HL-60/S4 (cell line): Measurements from ENCODE around the gene OR1N1.
"Not testable (repeated sequence)": the region's sequence is repeated elsewhere in the genome, so short reads cannot be mapped to it uniquely, and the experiment has no call there.

Source experiments
- in situ Hi-C: fragments of 300-500 bp; cut with MboI; formaldehyde crosslinking; loops from 2 replicates; pipeline ENCODE4 v1.14.3; 2022; ENCODE audit warnings: low sequenced_read_pairs

OR1N1 gene, protein sequence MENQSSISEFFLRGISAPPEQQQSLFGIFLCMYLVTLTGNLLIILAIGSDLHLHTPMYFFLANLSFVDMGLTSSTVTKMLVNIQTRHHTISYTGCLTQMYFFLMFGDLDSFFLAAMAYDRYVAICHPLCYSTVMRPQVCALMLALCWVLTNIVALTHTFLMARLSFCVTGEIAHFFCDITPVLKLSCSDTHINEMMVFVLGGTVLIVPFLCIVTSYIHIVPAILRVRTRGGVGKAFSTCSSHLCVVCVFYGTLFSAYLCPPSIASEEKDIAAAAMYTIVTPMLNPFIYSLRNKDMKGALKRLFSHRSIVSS

DNA sequence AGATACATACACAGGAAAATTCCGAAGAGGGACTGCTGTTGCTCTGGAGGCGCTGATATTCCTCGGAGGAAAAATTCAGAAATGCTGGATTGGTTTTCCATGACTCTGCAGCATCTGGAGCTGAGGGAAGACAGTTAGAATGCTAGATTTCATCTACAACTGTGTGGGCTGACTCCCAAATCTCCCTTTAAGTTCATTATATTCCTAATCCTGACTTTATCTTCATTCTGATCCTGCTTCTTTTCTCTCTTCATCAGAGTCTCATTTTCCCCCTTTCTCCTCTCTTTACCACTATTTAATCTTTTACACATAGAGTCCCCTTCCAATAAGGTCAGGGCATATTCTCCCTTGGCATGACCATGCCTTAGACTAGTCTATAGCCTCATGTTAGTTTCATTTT lies at the start of gene OR1N1:
Gene OR1N1, minus strand, starts transcription at position 101 of the 400 bp plus-strand sequence. Its CDS starts 0 bp downstream, at position 101.
- in situ Hi-C loops: no loop called here

DNA sequence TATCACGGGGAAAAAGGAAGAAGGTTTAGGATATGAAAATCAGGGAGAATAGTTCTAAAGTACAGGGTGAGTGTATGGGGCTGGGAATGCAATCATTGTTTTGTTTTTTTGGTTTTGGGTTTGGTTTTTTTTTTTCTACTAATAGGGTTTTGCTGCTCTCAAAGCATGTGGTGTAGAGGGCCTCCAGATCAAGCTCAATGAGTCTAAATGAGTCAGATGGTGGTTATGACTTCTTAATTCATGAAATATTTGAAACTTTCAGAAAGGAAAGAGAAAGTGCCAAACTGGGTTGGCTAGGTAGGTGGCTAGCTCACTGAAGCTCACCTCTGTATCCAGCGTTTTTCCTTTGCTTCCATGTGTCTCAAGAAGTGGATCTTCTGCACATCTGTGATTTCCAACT lies 45.4 kb upstream of the OR1N1 start:
- in situ Hi-C loops: no loop called here

DNA sequence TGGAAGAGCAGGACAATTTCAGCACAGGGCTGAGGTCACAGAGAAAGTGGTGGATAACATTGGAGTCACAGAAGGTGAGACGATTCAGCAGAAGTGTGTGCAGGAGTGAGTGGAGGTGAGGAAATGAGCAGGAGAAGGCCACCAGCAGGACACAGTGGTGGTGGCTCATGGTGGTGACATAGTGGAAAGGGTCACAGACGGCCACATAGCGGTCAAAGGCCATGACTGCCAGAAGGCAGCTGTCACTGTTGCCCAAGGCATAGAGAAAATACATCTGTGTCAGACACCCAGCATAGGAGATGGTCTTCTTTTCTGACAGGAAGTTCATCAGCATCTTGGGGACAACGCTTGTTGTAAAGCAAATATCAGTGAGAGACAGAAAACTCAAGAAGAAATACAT lies 40.8 kb upstream of the OR1N1 start:
- in situ Hi-C loops: no loop called here

DNA sequence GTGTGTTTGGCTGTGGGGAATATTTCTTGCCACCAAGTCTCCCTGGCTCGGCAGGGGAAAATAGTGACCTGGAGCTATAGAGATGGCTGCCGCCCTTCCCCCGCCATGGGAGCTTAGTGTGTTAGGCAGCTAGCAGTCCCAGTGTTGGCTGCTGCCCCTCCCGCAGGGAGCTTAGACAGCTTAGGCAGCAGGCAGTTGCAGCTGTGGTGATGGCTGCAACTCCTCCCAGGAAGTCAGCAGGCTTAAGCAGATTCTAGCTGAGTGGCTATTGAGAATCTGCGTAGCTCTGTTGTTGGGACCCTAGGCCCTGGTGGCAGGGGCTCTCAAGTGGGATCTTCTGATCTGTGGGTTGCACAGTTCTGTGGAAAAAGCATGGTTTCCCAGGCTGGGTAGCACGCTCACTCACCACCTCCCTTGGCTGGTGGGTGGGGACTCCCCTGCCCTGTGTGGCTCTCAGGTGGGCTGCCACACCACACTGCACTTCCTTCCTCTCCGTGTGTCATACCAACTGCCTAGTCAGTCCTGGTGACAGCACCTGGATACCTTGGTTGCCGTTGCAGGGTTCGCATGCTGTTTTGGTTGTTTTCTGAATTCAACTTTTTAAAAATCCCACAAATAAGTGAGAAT lies 35.2 kb upstream of the OR1N1 start:
- in situ Hi-C loops: no loop called here

DNA sequence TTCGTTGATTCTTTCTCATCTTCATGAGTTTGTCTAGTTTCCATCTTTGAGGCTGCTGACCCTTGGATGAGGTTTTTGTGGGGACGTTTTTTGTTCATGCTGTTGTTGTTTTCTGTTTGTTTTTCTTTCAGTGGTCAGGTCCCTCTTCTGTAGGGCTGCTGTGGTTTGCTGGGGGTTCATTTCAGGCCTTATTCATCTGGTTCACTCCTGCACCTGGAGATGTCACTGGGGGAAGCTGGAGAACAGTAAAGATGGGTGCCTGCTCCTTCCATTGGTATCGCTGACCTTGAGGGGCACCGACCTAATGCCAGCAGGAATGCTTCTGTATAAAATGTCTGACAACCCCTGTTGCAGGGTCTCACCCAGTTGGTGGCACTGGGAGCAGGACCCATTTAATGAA lies 34.4 kb upstream of the OR1N1 start:
- in situ Hi-C loops: no loop called here

DNA sequence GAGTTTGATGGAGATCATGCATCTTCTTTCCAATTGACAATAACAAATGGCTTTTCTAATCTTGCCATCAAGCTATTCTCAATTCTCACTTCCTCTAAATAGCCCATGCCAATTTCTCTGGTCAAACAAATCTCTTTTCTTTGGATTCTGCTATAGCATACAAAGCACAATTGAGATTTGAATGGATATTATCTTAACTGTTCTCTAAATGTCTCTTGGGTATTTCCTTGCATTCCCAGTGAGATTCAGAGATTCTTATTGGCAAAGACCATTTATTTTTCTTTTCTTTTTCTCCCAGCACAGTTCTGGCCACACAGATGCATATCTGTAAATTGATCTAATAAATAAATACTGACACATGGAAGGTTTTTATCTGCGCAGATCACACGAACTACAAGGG lies 25.7 kb upstream of the OR1N1 start, which contains the start of gene OR1N2:
Gene OR1N2, plus strand, starts transcription at position 301 of the 400 bp plus-strand sequence. CDS start 100 bp downstream, outside the sequence.
- in situ Hi-C loops: no loop called here

DNA sequence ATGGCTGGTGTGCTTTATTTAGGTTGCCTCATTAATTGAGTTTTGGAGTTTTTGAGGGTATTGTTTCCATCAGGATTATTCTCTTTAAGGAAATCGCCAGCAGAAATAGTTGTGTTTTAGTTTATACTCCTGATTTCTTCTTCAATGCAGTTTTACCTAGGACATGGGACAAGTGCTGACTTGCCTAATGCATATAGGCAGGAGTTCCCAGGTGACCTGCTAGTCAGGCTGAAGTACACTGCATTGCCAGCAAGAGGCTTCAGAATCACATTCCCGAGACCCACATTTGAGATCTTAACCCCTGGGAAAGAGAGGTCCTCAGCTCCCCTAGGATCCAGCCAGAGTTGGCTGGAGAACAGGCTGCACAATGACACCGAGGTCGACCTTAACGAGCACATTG lies 24.3 kb upstream of the OR1N1 start:
- in situ Hi-C loops: no loop called here

DNA sequence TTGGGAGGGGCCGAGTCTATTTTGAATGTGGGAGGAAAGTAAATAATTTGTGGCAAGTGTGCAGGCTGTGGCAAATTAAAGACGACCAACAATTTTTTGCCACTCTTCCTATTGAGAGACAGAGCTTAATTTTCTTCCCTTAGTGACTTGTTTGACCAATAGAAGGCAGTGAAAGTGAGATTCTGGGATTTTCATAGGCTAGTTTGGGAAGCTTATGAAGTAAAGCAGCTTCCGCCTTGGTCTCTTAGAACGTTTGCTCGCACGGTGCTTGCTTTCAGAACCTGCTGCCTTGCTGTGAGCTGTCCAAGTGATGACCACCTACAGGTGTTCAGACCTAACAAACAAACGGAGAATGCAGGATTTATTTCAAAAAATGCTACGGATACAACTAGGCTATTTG lies 19.1 kb upstream of the OR1N1 start:
- in situ Hi-C loops: no loop called here

DNA sequence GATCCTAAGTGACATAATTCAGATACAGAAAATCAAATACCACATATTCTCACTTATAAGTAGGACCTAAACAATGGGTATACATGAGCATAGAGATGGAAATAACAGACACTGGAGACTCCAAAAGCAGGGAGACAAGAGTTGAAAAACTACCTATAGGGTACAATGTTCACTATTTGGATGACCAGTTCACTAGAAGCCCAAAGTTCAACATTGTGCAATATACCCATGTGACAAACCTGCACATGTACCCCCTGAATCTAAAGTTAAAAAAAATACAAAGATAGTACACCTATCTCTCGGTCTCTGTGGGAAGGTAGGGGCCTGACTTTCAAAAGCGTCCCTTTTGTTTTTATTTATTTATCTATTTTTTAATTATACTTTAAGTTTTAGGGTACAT lies 11.7 kb upstream of the OR1N1 start:
- in situ Hi-C loops: no loop called here

DNA sequence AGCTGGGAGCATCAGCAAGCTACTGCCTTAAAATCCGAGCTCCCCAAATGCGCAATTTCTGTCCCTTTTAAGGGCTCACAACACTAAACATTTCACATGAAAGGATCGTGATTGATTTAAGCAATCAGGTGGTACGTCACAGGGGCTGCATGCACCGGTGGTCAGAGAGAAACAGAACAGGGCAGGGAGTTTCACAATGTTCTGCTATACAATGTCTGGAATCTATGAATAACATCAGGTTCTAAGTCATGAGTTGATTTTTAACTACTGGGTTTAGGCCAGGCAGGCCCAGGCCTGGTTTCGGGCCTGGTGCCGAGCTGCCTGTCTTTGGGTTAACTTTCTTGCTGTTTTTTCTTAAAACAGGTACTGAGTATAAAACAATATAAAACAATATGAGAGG lies 10.0 kb upstream of the OR1N1 start:
- in situ Hi-C loops: not testable (repeated sequence)

DNA sequence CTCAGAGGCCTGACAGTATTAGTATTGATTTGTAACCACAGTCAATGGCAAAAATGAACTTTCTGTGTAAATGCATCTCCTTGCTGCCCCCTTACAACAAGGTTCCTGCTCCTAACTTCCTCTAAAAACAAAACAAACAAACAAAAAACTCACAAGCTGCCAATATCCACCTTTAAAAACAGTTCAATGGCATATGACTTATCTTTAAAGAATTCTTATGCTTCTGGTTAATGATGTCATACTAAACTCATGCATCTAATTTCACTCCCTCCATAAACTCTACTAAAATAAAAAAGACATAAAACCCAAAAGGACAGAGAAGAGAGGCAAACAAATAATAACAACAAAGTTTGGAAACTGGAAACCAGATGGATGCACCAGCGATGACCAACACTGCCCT lies 9.0 kb upstream of the OR1N1 start:
- in situ Hi-C loops: no loop called here

DNA sequence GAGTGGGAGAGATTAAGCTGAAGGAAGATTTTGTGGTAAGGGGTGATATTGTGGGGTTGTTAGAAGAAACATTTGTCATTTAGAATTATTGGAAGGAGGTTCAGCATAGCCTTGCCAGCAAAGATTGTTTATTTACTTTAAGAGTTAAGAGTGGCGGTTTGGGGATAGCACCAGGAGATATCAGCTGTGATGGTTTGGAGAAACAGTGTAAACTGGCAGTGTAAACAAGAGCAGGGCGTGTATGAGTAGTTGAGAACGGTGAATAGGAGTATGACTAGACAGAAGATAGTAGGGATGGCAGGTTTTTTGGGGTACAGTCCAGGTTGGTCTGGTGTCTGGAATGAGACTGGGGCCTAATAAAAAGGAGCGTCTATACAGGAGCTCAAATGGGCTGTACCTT lies 4.1 kb upstream of the OR1N1 start:
- in situ Hi-C loops: not testable (repeated sequence)

DNA sequence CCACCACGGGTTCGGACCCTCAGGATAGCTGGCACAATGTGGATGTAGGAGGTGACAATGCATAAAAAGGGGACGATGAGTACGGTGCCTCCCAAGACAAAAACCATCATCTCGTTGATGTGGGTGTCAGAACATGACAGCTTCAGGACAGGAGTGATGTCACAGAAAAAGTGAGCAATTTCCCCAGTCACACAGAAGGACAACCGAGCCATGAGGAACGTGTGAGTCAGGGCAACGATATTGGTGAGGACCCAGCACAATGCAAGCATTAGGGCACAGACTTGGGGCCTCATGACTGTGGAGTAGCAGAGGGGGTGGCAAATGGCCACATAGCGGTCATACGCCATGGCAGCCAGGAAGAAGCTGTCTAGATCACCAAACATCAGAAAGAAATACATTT lies 491 bp downstream of the OR1N1 start:
- in situ Hi-C loops: no loop called here

DNA sequence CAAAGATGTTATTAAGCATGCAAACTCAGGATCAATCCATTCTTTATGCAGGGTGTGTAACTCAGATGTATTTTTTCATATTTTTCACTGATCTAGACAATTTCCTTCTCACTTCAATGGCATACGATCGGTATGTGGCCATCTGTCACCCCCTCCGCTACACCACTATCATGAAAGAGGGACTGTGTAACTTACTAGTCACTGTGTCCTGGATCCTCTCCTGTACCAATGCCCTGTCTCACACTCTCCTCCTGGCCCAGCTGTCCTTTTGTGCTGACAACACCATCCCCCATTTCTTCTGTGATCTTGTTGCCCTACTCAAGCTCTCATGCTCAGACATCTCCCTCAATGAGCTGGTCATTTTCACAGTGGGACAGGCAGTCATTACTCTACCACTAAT lies 7.7 kb downstream of the OR1N1 start:
- in situ Hi-C loops: no loop called here

DNA sequence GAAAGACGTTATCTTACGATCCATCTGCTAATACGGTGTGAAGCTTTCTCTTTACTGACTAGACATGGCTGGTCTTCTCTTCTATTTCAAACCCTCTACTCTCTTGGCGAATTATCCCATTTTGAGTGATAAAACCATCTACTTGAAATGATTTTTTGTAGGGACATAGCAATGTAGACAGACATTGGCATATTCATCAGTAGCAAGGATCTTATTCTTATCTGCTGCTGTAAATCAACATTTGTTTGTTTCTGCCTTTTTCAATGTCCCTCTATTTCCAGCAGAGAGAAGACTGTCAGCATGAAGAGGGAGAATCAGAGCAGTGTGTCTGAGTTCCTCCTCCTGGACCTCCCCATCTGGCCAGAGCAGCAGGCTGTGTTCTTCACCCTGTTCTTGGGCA lies 8.3 kb downstream of the OR1N1 start, which contains the start of gene OR1J4:
Gene OR1J4, plus strand, starts transcription at position 301 of the 400 bp plus-strand sequence. Its CDS starts 0 bp downstream, at position 301.
- in situ Hi-C loops: no loop called here

DNA sequence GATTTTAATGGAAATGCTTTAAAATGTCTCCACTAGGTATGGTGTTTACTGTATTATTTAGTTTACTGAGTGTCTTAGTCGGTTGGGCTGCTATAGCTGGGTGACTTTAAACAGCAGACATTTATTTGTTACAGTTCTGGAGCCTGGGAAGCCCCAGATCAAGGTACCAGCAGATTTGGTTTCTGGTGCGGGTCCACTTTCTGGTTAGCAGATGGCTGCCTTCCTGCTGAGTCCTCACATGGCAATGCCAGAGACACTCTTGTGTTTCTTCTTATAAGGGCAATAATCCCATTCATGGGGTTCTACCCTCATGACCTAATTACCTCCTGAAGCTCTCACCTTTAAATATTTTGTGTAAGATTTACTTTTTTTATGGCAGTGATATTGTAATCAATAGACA lies 8.9 kb downstream of the OR1N1 start:
- in situ Hi-C loops: no loop called here

DNA sequence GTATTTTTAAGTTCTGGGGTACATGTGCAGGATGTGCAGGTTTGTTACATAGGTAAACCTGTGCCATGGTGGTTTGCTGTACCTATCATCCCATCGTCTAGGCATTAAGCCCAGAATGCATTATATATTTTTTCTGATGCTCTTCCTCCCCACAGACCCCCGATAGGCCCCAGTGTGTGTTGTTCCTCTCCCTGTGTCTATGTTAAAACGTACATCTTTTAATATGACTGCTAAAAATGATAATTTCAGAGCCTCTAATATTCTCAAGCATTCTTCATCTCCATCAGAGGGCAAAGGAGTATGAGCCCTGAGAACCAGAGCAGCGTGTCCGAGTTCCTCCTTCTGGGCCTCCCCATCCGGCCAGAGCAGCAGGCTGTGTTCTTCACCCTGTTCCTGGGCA lies 16.6 kb downstream of the OR1N1 start, which contains the start of gene OR1J2:
Gene OR1J2, plus strand, starts transcription at position 301 of the 400 bp plus-strand sequence. Its CDS starts 0 bp downstream, at position 301.
- in situ Hi-C loops: no loop called here

DNA sequence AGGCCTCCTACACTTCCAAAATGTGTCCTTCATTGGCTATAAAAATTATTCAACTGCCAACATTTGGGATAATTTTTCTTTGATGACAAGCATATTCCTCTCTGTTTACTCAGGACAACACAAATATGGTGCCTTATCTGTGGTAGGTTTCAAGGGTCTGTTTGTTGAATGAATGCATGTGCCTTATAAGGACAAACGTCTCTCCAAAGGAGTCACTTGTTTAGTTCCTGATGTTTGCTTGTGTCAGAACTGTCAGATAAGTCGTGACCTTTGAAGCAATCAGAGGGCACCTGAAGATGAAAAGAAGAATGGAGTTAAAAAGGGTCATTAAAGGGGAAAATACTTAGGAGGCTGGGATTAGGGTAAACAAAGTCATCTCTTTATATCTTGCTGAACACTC lies 20.1 kb downstream of the OR1N1 start:
- in situ Hi-C loops: no loop called here

DNA sequence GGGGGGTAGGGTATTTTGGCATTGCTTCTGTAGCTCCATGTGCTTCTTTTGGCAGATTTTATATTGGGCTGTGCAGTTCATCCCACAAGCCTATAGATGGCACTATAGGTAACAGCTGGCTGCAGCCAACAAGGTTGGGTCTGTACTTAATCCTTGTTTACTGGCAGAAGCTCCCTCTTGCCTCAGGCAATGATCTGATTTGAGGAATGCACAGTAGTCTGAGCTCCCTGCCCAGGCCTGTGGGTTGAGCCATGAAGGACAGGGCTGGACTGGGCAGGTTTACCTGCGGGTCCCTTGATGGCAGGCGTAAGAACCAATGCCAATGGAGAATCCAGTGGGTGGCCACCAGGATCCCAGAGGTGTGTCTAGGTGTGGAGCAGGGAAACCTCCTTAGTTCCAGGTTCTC lies 28.2 kb downstream of the OR1N1 start:
- in situ Hi-C loops: no loop called here

DNA sequence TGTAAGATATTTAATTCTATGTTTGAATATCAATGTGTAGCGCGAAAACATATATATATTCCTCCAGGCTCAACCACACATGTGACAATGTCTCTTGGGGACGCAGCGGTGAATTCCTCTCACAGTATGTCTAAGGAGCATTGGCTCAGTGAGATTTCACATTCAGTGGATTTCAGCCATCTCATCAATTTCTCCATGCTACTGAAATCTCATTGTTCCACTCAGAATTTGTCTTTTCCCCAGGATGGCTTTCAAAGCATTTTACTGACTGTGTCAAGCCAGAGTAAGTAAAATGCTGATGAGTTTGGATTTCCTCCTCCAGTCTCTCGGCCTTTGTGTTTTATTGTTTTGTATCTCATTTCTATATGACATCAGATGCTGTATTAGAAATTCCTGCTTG lies 48.0 kb downstream of the OR1N1 start:
- in situ Hi-C loops: no loop called here

DNA sequence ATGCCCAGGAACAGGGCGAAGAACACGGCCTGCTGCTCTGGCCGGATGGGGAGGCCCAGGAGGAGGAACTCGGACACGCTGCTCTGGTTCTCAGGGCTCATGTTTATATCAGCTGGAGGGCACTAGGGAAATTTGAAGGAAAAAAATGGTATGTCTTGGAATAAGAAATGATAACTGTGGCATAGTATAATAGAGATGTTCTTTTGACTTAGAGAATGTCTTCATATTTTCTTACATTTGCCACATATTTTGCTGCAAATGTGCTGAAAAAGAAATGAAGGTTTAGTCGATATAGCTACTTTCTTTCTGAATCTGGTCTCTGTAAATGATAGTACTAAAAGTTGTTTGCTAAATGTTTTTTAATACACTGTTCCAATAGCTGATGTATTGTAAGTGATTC lies 49.3 kb downstream of the OR1N1 start, which contains the start of gene OR1J1:
Gene OR1J1, minus strand, starts transcription at position 101 of the 400 bp plus-strand sequence. Its CDS starts 0 bp downstream, at position 101.
- in situ Hi-C loops: no loop called here

DNA sequence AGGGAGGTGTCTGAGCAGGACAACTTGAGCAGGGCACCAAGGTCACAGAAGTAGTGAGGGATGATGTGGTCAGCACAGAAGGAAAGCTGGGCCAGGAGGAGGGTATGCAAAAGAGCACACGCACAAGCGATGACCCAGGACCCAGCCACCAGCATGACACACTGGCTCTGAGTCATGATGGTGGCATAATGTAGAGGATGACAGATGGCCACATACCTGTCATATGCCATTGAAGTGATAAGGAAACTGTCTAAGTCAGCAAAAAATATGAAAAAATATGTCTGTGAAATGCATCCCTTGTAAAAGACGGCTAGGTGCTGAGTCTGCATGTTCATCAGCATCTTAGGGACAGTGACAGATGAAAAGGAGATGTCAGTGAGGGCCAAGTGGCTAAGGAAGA lies 49.7 kb downstream of the OR1N1 start:
- in situ Hi-C loops: no loop called here
